ENCODE measurements around the gene TMEM52. TPM values are rescaled to one million over a fixed set of nuclear protein-coding genes. Genes with fewer than 3 reads are reported as not detected.

TMEM52 gene
- total and polyA plus RNA-seq, 9 of the 15 experiments (the other 6 are each of a cell fraction or from before 2014, with no cell fraction given): 0.37 to 22.5 (median 6.8) TPM

DNA sequence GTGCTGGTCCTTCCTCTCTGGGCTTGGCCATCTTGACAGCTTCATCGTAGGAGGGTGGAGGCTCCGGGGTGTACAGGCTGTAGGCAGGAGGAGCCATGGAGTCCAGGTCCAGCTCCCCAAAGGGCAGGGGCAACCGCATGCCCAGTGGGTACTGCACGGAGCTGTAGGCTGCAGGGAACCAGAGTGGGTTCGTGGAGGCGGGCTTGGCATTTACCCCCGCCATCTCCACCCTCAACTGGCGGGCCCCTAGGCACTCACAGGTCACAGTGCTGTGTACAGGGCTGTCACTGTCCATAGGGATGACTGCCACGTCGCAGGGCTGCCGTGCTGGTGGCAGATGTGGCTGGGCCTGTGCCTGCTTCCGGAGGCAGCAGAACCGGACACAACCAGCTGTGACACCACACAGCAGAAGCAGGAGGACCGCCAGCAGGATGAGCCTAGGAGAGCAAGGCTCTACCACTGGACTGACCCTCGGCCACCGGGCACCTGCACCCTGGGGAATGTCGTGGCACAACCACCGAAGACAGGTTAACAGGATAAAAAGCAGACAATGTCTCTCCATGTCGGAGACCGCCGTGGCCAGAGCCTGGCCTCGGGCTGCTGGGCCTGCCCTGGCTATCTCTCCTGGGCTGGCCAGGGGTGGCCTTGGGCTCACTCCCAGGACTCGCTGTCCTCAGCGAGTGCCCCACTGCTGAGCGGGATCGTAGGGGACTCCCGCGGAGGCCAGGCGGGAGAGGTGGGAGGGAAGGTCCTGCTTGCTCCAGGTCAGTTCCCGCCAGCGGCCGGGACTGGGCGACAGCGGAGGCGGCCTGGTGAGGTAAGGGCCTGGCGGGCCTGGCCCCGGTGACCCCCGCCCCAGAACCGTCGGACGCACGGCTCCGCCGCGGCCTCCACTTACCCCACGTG lies 831 bp downstream of the TMEM52 start (continued):
- TF ChIP-seq, protein P1, sequence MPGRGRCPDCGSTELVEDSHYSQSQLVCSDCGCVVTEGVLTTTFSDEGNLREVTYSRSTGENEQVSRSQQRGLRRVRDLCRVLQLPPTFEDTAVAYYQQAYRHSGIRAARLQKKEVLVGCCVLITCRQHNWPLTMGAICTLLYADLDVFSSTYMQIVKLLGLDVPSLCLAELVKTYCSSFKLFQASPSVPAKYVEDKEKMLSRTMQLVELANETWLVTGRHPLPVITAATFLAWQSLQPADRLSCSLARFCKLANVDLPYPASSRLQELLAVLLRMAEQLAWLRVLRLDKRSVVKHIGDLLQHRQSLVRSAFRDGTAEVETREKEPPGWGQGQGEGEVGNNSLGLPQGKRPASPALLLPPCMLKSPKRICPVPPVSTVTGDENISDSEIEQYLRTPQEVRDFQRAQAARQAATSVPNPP (IDR thresholded peaks at IDR 0.05; ENCODE audit: borderline replicate concordance, insufficient read depth, insufficient read length): no peak
- TF ChIP-seq STAT5A (IDR thresholded peaks at IDR 0.05; ENCODE audit: borderline replicate concordance, low read length): no peak
- no peak for TF ChIP-seq CCAR2 (IDR thresholded peaks at IDR 0.05; ENCODE audit: low read depth, low read length)
- no peak for TF ChIP-seq ZNF316 (IDR thresholded peaks at IDR 0.05)

DNA sequence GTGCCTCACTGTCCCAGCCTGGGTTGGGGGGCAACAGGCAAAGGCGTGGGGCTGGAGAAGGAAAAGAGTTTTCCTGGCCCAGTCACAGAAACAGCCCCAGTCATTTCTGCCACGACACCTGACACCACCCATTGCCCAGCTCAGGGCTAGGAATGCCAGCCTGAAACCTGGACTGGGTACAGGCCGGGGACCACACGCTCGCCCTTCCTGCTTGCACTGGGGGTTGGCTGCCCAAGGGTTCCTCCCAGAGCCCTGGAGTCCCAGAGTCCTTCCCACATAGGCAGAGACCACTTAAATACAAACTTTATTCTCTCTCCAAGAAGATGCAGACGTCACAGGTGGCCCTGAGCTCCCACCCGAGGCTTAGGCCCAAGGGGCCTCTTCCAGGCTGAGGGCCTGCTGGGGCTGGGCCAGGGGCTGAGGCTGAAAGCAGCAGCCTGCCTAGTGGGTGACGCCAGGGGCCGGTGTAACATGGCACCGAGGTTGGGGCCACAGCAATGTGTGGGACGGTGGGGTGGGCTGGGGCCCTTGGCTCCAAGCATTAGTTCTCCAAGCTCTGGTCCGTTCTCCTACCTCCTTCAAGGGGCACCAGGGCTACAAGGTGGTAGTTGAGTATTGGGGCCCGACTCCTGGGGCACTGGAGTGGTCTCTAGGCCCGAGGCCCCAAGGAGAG lies 1.6 kb downstream of the TMEM52 start:
- no peak overlapping the region for H3K4me2 ChIP-seq (ENCODE audit: insufficient read depth, low read length)
- FAIRE-seq: no peak
- no TSS peak for BruUV-seq (replicated peaks)
- no peaks in the 10 kb centered on the region for H3K79me2 ChIP-seq (ENCODE audit: control insufficient read depth, insufficient read depth, low read length)
- H3K4me3 ChIP-seq: no peak overlapping the region
- ATAC-seq: no peak
- no peak for TF ChIP-seq HMGN3 (IDR thresholded peaks at IDR 0.05; ENCODE audit: borderline replicate concordance, extremely low read depth, insufficient read length, low read depth, low read length)
- no peaks in the 10 kb centered on the region for H3K9me3 ChIP-seq (replicated peaks; ENCODE audit: control insufficient read depth, insufficient read depth, low read depth, low read length)
- no peaks in the 10 kb centered on the region; a peak in 1 of 5 replicates for H3K27me3 ChIP-seq (ENCODE audit: control insufficient read depth in 2 of 2, insufficient read depth in 2 of 2, low read length in 2 of 2)
- peaks cover 9 to 76% of the 10 kb centered on the region in 2 experiments; a peak in 4 of 5 replicates for H3K4me1 ChIP-seq (replicated peaks in 1 of 2; ENCODE audit: control insufficient read depth in 2 of 2, insufficient read depth in 2 of 2, low read length in 2 of 2)
- H3K27ac ChIP-seq (ENCODE audit: extremely low read depth, low read depth, low read length): no peak overlapping the region
- WGBS (ENCODE audit: insufficient coverage, low coverage, missing lambda C conversion rate): 74% methylated on average over 12 of the region's 14 CpGs
- H3K9me1 ChIP-seq (ENCODE audit: control insufficient read depth, insufficient read depth, low read length): no peaks in the 10 kb centered on the region
- H2AFZ ChIP-seq (ENCODE audit: low read depth, low read length): no peak overlapping the region
- in situ Hi-C loops (cut with MboI) (loop anchor here (10.0 kb wide), 1 partner anchor 553 kb away; no protein-coding TSS in a partner anchor), intact Hi-C loops (cut with micrococcal nuclease) (no loop called here)
- no peak for DNase-seq (ENCODE audit: extremely low read depth in 1 of 4, low spot score in 3 of 4)
- H4K20me1 ChIP-seq (replicated peaks; ENCODE audit: control insufficient read depth, insufficient read depth, low read length): 0 out of 2 replicates have a peak, but pooled peaks cover 4% of the 10 kb centered on the region
- no peaks in the 10 kb centered on the region for H3K36me3 ChIP-seq (ENCODE audit: control insufficient read depth, insufficient read depth, low read length)
- POLR2A ChIA-PET: interaction anchor here (0.6 to 1.5 kb wide), 4 partner anchors 10 to 158 kb away, joined by 3 to 5 read pairs (median 4); no protein-coding TSS in a partner anchor
- H3K9ac ChIP-seq (ENCODE audit: insufficient read depth in 1 of 2, low read depth in 2 of 2, low read length in 2 of 2): peak overlapping the region in 1 of 2 experiments; percentile 95; a peak in 2 of 4 replicates
- CTCF ChIA-PET (ENCODE audit: low intra/inter-chr PET ratio): no interaction called here

Measured in K562 (cell line).